GM23338 (cell line): ENCODE results near the gene BRAF. TPM values are rescaled to one million over a fixed set of nuclear protein-coding genes. Genes with fewer than 3 reads are reported as not detected.

Source experiments
- ATAC-seq: fragments of 200-7000 bp; cut with Tn5 transposase; 3 replicates; pipeline ENCODE4 v1.9.1; 2020
- DNase-seq: peaks from one replicate; pipeline ENCODE4 v3.0.0-alpha.2; 2015; ENCODE audit warnings: low spot score
- H2AFZ ChIP-seq: fragments of 200-600 bp; sonication (generic); 2 replicates; pipeline ENCODE4 v1.8.0; 2016; ENCODE audit warnings: antibody characterized with exemption, mild to moderate bottlenecking, moderate library complexity
- H3F3A ChIP-seq: fragments of 200-600 bp; sonication (generic); replicated peaks from 2 replicates; pipeline ENCODE4 v1.8.0; 2017; ENCODE audit warnings: antibody characterized with exemption, mixed run types, low read depth
- H3K27ac ChIP-seq: fragments of 200-600 bp; sonication (generic); 2 replicates; pipeline ENCODE4 v1.6.1; 2016; ENCODE audit warnings: low read depth
- H3K27me3 ChIP-seq: fragments of 200-600 bp; sonication (generic); 2 replicates; pipeline ENCODE4 v1.8.0; 2016; ENCODE audit warnings: mild to moderate bottlenecking, mixed run types, moderate library complexity; ENCODE audit not compliant: insufficient read depth
- H3K36me3 ChIP-seq: fragments of 200-600 bp; sonication (generic); 2 replicates; pipeline ENCODE4 v1.8.0; 2016; ENCODE audit warnings: mild to moderate bottlenecking; ENCODE audit not compliant: insufficient read depth
- H3K4me1 ChIP-seq: fragments of 200-600 bp; sonication (generic); 2 replicates; pipeline ENCODE4 v1.8.0; 2016; ENCODE audit warnings: mild to moderate bottlenecking, moderate library complexity; ENCODE audit not compliant: insufficient read depth
- H3K4me2 ChIP-seq: fragments of 200-600 bp; sonication (generic); 2 replicates; pipeline ENCODE4 v1.7.1; 2017; ENCODE audit warnings: mixed run types
- H3K4me3 ChIP-seq: fragments of 200-600 bp; sonication (generic); 2 replicates; pipeline ENCODE4 v1.6.1; 2016; ENCODE audit warnings: mixed run types
- H3K79me2 ChIP-seq: fragments of 200-600 bp; sonication (generic); replicated peaks from 2 replicates; pipeline ENCODE4 v1.8.0; 2017; ENCODE audit warnings: mild to moderate bottlenecking; ENCODE audit not compliant: insufficient read depth
- H3K9me2 ChIP-seq: fragments of 200-600 bp; sonication (generic); 2 replicates; pipeline ENCODE4 v1.8.0; 2017; ENCODE audit not compliant: insufficient read depth
- H4K20me1 ChIP-seq: fragments of 200-600 bp; sonication (generic); replicated peaks from 2 replicates; pipeline ENCODE4 v1.8.0; 2017; ENCODE audit warnings: mild to moderate bottlenecking; ENCODE audit not compliant: insufficient read depth
- H3K27ac Mint-ChIP-seq: 2 replicates; pipeline ENCODE4 v1.8.0; 2020; ENCODE audit warnings: inconsistent platforms, mild to moderate bottlenecking, moderate library complexity, mixed read lengths
- H3K27me3 Mint-ChIP-seq: 3 replicates; pipeline ENCODE4 v1.8.0; 2022; ENCODE audit warnings: low read depth, mild to moderate bottlenecking, moderate library complexity, mixed read lengths, inconsistent platforms; ENCODE audit not compliant: insufficient read depth, poor library complexity
- H3K36me3 Mint-ChIP-seq: 3 replicates; pipeline ENCODE4 v1.8.0; 2021; ENCODE audit warnings: low read depth, mild to moderate bottlenecking, inconsistent platforms, moderate library complexity, mixed read lengths
- H3K4me1 Mint-ChIP-seq: 3 replicates; pipeline ENCODE4 v1.8.0; 2020; ENCODE audit warnings: mild to moderate bottlenecking, inconsistent platforms, mixed read lengths
- H3K4me3 Mint-ChIP-seq: 3 replicates; pipeline ENCODE4 v1.8.0; 2021; ENCODE audit warnings: moderate library complexity, mild to moderate bottlenecking, inconsistent platforms, mixed read lengths
- H3K9me3 Mint-ChIP-seq: 3 replicates; pipeline ENCODE4 v1.8.0; 2020; ENCODE audit warnings: moderate library complexity, mild to moderate bottlenecking, inconsistent platforms, mixed read lengths
- CREB1 ChIP-seq: fragments of 250-450 bp; sonication (Bioruptor Pico); IDR thresholded peaks from 2 replicates; pipeline ENCODE4 v1.5.0; 2020; ENCODE audit warnings: low read depth, mild to moderate bottlenecking, moderate library complexity
- ETS1 ChIP-seq: IDR thresholded peaks from 2 replicates; pipeline ENCODE4 v1.6.1; 2016; ENCODE audit warnings: antibody characterized with exemption
- EZH2 ChIP-seq: fragments of 200-600 bp; sonication (generic); IDR thresholded peaks from one replicate; pipeline ENCODE4 v1.8.0; 2017; ENCODE audit warnings: antibody characterized with exemption, mild to moderate bottlenecking, low read depth; ENCODE audit not compliant: unreplicated experiment
- EZH2phosphoT487 ChIP-seq: fragments of 200-600 bp; sonication (generic); IDR thresholded peaks from one replicate; pipeline ENCODE4 v1.8.1; 2018; ENCODE audit warnings: antibody characterized with exemption; ENCODE audit not compliant: unreplicated experiment
- JUNB ChIP-seq: IDR thresholded peaks from one replicate; pipeline ENCODE4 v1.6.1; 2016; ENCODE audit warnings: antibody characterized with exemption; ENCODE audit not compliant: unreplicated experiment
- NANOG ChIP-seq: IDR thresholded peaks from 2 replicates; pipeline ENCODE4 v1.6.1; 2016; ENCODE audit warnings: antibody characterized with exemption, borderline replicate concordance
- REST ChIP-seq: IDR thresholded peaks from one replicate; pipeline ENCODE4 v1.6.1; 2018; ENCODE audit warnings: antibody characterized with exemption; ENCODE audit not compliant: unreplicated experiment
- STAT1 ChIP-seq: IDR thresholded peaks from one replicate; pipeline ENCODE4 v1.6.1; 2016; ENCODE audit warnings: antibody characterized with exemption; ENCODE audit not compliant: unreplicated experiment
- ZNF114 ChIP-seq: fragments of 250-450 bp; sonication (Bioruptor Pico); IDR thresholded peaks from 2 replicates; pipeline ENCODE4 v1.5.0; 2020; ENCODE audit warnings: mild to moderate bottlenecking, moderate library complexity
- ZNF331 ChIP-seq: fragments of 250-450 bp; sonication (Bioruptor Pico); IDR thresholded peaks from 2 replicates; pipeline ENCODE4 v1.5.0; 2020; ENCODE audit warnings: low read depth, mild to moderate bottlenecking, moderate library complexity
- polyA plus RNA-seq: library from polyadenylated mRNA; unstranded; fragments of >200 nt; fragmentation: Nextera tagmentation; extraction: Ambion mirVana; gene quantifications from 2 replicates; pipeline ENCODE4 v1.2.1, GENCODE V29; 2016
- total RNA-seq: library from RNA; depleted of rRNA; stranded (reverse); fragments of >200 nt; shearing (Covaris generic); gene quantifications from 2 replicates; pipeline ENCODE4 v1.2.3, GENCODE V29; 2014
- TF ChIP-seq, protein P1 (sequence below), 2 experiments: fragments of 200-600 bp in 1 of 2; sonication (generic) in 1 of 2; conservative IDR thresholded peaks; 2 replicates each; pipeline versions ENCODE4 v1.5.1 to v1.6.1; 2016 to 2017; ENCODE audit warnings: antibody characterized with exemption in 2 of 2, low read depth in 2 of 2, mild to moderate bottlenecking in 2 of 2, moderate library complexity in 1 of 2

The BRAF gene
- total and polyA plus RNA-seq, 2 experiments from 2014 or later: 14.6 to 36.8 TPM

DNA sequence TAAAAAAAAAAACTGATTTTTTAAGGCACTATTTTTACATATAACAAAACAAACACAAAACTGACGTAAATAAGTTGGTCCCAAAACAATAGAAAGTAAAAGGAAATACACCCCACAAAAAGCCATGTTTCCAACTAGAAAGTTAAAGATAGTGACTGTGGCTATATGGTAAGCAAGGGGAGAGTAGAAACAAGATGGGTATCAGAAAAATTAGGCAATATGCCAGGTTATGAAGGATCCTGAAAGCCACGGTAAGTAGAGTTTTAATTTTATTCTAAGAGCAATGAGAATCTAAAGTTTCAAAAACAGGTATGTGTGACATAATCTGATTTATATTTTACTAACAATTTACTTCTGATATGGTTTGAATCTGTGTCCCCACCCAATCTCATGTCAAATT lies 61.5 kb downstream of the BRAF start (continued):
- TF ChIP-seq, protein P1, sequence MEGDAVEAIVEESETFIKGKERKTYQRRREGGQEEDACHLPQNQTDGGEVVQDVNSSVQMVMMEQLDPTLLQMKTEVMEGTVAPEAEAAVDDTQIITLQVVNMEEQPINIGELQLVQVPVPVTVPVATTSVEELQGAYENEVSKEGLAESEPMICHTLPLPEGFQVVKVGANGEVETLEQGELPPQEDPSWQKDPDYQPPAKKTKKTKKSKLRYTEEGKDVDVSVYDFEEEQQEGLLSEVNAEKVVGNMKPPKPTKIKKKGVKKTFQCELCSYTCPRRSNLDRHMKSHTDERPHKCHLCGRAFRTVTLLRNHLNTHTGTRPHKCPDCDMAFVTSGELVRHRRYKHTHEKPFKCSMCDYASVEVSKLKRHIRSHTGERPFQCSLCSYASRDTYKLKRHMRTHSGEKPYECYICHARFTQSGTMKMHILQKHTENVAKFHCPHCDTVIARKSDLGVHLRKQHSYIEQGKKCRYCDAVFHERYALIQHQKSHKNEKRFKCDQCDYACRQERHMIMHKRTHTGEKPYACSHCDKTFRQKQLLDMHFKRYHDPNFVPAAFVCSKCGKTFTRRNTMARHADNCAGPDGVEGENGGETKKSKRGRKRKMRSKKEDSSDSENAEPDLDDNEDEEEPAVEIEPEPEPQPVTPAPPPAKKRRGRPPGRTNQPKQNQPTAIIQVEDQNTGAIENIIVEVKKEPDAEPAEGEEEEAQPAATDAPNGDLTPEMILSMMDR (conservative IDR thresholded peaks at IDR 0.05; ENCODE audit: low read depth in 2 of 2): no peak

DNA sequence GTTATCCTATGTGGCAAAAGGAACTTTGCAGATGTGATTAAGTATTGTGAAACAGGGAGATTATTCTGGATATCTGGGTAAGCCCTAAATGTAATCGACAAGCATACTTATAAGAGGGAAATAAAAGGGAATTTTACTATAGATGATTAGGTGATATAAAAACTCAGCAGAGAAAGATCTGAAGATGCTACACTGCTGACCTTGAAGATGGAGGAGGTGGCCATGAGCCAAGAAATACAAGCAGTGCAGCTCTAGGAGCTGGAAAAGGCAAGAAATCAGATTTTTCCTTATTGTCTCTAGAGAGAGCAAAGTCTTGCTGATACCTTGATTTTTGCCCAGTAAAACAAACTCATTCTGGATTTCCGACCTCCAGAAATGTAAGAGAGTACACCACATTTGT lies 67.7 kb downstream of the BRAF start:
- Histone ChIP-seq H2AFZ (no peak overlapping the region), H4K20me1 (peaks cover 17% of the 10 kb centered on the region), H3K79me2 (peaks cover 73% of the 10 kb centered on the region), H3K4me2 (no peak overlapping the region), H3K4me3 (no peak overlapping the region), H3K9me2 (no peaks in the 10 kb centered on the region), H3K27me3 (no peaks in the 10 kb centered on the region), H3F3A (no peaks in the 10 kb centered on the region), H3K27ac (no peak overlapping the region), H3K4me1 (peaks cover 18% of the 10 kb centered on the region), H3K36me3 (no peaks in the 10 kb centered on the region)
- DNase-seq (no peak), ATAC-seq (no peak)
- peaks cover 27% of the 10 kb centered on the region for H3K4me1 Mint-ChIP-seq
- no peak overlapping the region for H3K27ac Mint-ChIP-seq
- H3K4me3 Mint-ChIP-seq: no peak overlapping the region
- H3K27me3 Mint-ChIP-seq: no peaks in the 10 kb centered on the region
- no peaks in the 10 kb centered on the region for H3K36me3 Mint-ChIP-seq
- H3K9me3 Mint-ChIP-seq: no peaks in the 10 kb centered on the region
- TF ChIP-seq REST (no peak), NANOG (no peak), ZNF114 (CRISPR knock-in tag) (no peak), ZNF331 (CRISPR knock-in tag) (no peak), EZH2phosphoT487 (no peak), ETS1 (no peak), STAT1 (no peak), EZH2 (no peak), JUNB (no peak), CREB1 (CRISPR knock-in tag) (no peak)
- TF ChIP-seq, protein P1 (conservative IDR thresholded peaks at IDR 0.05; ENCODE audit: low read depth in 2 of 2): no peak
